Globus pallidus (tissue), 1 donor: Measurements from ENCODE around the gene PRKCZ.

Experiments used
- DNase-seq: peaks from one replicate; pipeline ENCODE4 v3.0.0-alpha.2; 2015; ENCODE audit warnings: low spot score

Gene PRKCZ

GRCh38 chr1:2177946-2178538 lies 127.8 kb downstream of the PRKCZ start:
- DNase-seq, result no peak

- no peak for DNase-seq
These were observed 128.7 kb downstream of the PRKCZ start for GRCh38 chr1:2178875-2179274.

- no peak for DNase-seq
These were observed 129.2 kb downstream of the PRKCZ start for GRCh38 chr1:2179283-2180013.

GRCh38 chr1:2180297-2181245 lies 130.4 kb downstream of the PRKCZ start:
- DNase-seq, result no peak

GRCh38 chr1:2181271-2181670 lies 131.1 kb downstream of the PRKCZ start:
- DNase-seq, result no peak

- no peak for DNase-seq
These were observed 131.5 kb downstream of the PRKCZ start for GRCh38 chr1:2181752-2182151.

- no peak for DNase-seq
These were observed 132.2 kb downstream of the PRKCZ start for GRCh38 chr1:2182376-2182775.

GRCh38 chr1:2183937-2184334 lies 133.7 kb downstream of the PRKCZ start:
- no peak for DNase-seq

- no peak for DNase-seq
These were observed 134.3 kb downstream of the PRKCZ start for GRCh38 chr1:2184531-2184930.

- DNase-seq, result no peak
These were observed 134.7 kb downstream of the PRKCZ start for GRCh38 chr1:2184934-2185333.

GRCh38 chr1:2185880-2186855 lies 136.0 kb downstream of the PRKCZ start:
- no peak for DNase-seq

GRCh38 chr1:2186901-2187300 lies 136.7 kb downstream of the PRKCZ start:
- no peak for DNase-seq

GRCh38 chr1:2187619-2188018 lies 137.4 kb downstream of the PRKCZ start:
- DNase-seq, result no peak

GRCh38 chr1:2188336-2188735 lies 138.1 kb downstream of the PRKCZ start:
- no peak for DNase-seq

GRCh38 chr1:2189459-2190425 lies 139.5 kb downstream of the PRKCZ start:
- peak; percentile 93 for DNase-seq

GRCh38 chr1:2190491-2190976 lies 140.3 kb downstream of the PRKCZ start:
- DNase-seq, result no peak

- no peak for DNase-seq
These were observed 142.1 kb downstream of the PRKCZ start for GRCh38 chr1:2192031-2192995.

- no peak for DNase-seq
These were observed 143.5 kb downstream of the PRKCZ start for GRCh38 chr1:2193514-2194281.
